SK-N-SH (cell line): ENCODE measurements around the gene ARL17A.
"Not testable (repeated sequence)": the region's sequence is repeated elsewhere in the genome, so short reads cannot be mapped to it uniquely, and the experiment has no call there.

Experiments
- CTCF ChIP-seq: fragments of 200-600 bp; sonication (generic); IDR thresholded peaks from 2 replicates; pipeline ENCODE4 v1.6.1; 2017; ENCODE audit warnings: antibody characterized with exemption, mild to moderate bottlenecking, moderate library complexity
- RAD21 ChIP-seq: IDR thresholded peaks from 2 replicates; pipeline ENCODE4 v1.6.1; 2012; ENCODE audit warnings: mild to moderate bottlenecking, low read length
- USF1 ChIP-seq: IDR thresholded peaks from 2 replicates; pipeline ENCODE4 v1.4.0; 2012; ENCODE audit warnings: low read depth, borderline replicate concordance

DNA sequence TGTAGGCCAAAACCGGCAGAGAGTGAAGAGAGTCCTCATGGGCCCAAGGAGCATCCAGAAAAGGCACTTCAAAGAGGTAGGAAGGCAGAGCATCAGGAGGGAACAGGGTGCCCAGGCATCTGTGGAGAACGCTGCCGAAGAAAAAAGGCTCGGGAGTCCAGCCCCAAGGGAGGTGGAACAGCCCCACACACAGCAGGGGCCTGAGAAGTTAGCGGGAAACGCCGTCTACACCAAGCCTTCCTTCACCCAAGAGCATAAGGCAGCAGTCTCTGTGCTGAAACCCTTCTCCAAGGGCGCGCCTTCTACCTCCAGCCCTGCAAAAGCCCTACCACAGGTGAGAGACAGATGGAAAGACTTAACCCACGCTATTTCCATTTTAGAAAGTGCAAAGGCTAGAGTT is 30.9 kb downstream of the ARL17A start:
- TF ChIP-seq USF1, CTCF, RAD21: not testable (repeated sequence)
